HG02763 (cell line): ENCODE results near the gene USH2A.

Experiments used
- ATAC-seq: cut with Tn5 transposase; IDR thresholded peaks from one replicate; pipeline ENCODE4 v1.9.1; 2021; ENCODE audit warnings: mild to moderate bottlenecking, moderate library complexity; ENCODE audit not compliant: unreplicated experiment

The USH2A gene

GRCh38 chr1:215661033-215661432, 762.2 kb downstream of the USH2A start:
- ATAC-seq = no peak

- ATAC-seq = no peak
These were observed 763.0 kb downstream of the USH2A start for GRCh38 chr1:215660259-215660658.

GRCh38 chr1:215657047-215657446, 766.2 kb downstream of the USH2A start:
- ATAC-seq = no peak

GRCh38 chr1:215652371-215652770, 770.9 kb downstream of the USH2A start:
- ATAC-seq = no peak

- ATAC-seq = no peak
These were observed 771.4 kb downstream of the USH2A start for GRCh38 chr1:215651867-215652266.

- no peak for ATAC-seq
These were observed 772.6 kb downstream of the USH2A start for GRCh38 chr1:215650446-215651149.

- ATAC-seq = no peak
These were observed 774.3 kb downstream of the USH2A start for GRCh38 chr1:215648957-215649356.

- ATAC-seq = no peak
These were observed 775.5 kb downstream of the USH2A start for GRCh38 chr1:215647738-215648137.

GRCh38 chr1:215645861-215646260, 777.4 kb downstream of the USH2A start:
- no peak for ATAC-seq

- ATAC-seq = no peak
These were observed 778.1 kb downstream of the USH2A start for GRCh38 chr1:215645182-215645581.

GRCh38 chr1:215643592-215644321, 779.5 kb downstream of the USH2A start:
- no peak for ATAC-seq

- ATAC-seq = no peak
These were observed 782.7 kb downstream of the USH2A start for GRCh38 chr1:215640429-215641148.

GRCh38 chr1:215637041-215637573, 786.1 kb downstream of the USH2A start:
- no peak for ATAC-seq

GRCh38 chr1:215636258-215636965, 786.8 kb downstream of the USH2A start:
- ATAC-seq = no peak

- ATAC-seq = no peak
These were observed 787.4 kb downstream of the USH2A start for GRCh38 chr1:215635827-215636226.

GRCh38 chr1:215631489-215631888, 791.8 kb downstream of the USH2A start:
- ATAC-seq = no peak

GRCh38 chr1:215631040-215631439, 792.2 kb downstream of the USH2A start:
- no peak for ATAC-seq

GRCh38 chr1:215625949-215626348, 797.3 kb downstream of the USH2A start:
- ATAC-seq = no peak

GRCh38 chr1:215623162-215623561, 800.1 kb downstream of the USH2A start:
- no peak for ATAC-seq

GRCh38 chr1:215617979-215618378, 805.3 kb downstream of the USH2A start:
- peak; percentile 48 for ATAC-seq

GRCh38 chr1:215612391-215612790, 810.9 kb downstream of the USH2A start:
- no peak for ATAC-seq
